GM18505 (cell line): ENCODE data around the gene NEU3.
"Not testable (repeated sequence)": the region's sequence is repeated elsewhere in the genome, so short reads cannot be mapped to it uniquely, and the experiment has no call there.

ENCODE experiments used
- ATAC-seq: cut with Tn5 transposase; IDR thresholded peaks from one replicate; pipeline ENCODE4 v1.9.1; 2021; ENCODE audit not compliant: unreplicated experiment
- POLR2A ChIP-seq: IDR thresholded peaks from 4 replicates; pipeline ENCODE4 v1.6.1; 2011; ENCODE audit warnings: borderline replicate concordance; ENCODE audit not compliant: insufficient read depth, insufficient read length; ENCODE audit errors: extremely low read depth

NEU3 gene

DNA sequence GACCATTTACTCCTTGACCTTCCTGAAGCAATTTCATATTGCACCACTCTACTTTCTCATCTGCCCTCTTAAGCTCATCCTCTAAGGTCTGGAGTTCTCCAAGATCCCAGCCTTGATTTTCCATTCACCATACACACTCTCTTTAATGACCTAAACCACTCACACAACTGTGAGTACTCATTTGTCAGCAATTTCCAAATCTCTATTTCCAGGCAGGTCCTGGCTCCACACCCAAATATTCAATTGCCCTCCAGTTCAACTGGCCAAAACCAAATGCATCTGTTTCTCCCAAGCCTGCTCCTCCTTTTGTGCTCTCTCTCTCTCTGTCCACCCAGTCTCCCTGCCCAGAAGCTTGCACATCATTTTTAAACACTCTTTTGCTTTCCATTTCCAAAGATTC, 39.6 kb downstream of the NEU3 start:
- ATAC-seq, result no peak
- no peak for TF ChIP-seq POLR2A

DNA sequence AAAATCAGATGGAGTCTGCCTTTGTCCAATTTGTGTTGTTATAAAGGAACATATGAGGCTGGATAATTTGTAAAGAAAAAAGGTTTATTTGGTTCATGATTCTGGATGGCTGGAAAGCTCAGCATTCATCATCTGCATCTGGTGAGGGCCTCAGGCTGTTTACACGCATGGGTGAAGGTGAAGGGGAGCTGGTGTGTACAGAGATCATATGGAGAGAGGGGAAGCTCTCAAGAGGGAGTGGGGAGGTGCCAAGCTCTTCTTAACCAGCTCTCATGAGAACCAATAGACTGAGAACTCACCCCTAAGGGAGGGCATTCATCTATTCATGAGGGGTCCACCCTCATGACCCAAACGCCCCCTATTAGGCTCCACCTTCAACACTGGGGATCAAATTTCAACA, 40.0 kb downstream of the NEU3 start:
- ATAC-seq, result no peak
- no peak for TF ChIP-seq POLR2A

DNA sequence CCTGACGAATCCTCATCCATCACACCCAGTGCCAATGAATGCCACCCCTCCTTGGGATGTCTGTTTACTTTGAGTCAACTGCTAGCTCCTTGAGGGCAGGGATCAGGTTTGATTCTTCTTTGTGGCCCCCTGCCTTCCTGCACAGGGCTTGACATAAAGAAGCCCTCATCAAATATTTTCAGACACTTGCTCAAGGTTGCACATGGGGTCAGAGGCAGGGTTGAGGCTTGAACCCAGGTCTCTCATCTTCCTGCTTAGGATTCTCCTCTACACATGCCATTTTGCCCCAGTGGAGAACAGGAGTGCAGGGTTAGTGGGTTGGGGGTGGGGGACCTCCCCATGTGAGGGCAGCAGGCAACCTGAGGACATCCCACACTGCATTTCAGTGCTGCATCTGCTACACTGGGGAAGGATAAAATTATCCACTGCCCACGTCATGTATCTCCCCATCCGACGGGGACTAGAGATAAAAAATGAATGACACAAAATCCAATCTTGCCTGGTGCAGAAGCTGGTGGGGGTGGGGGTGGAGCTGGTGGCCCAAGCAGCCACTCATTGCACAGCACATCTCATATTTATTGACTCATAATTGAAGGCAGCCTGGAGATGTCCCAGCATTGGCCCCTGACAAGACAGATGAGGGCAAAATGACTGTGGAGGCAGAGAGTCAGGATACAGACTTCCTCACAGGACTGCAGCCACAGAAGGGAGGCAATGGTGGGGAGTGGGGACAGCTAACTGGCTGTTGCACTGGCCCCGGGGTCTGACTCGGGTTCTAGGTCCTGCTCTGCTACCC, 41.3 kb downstream of the NEU3 start:
- ATAC-seq, result no peak
- TF ChIP-seq POLR2A, result no peak

DNA sequence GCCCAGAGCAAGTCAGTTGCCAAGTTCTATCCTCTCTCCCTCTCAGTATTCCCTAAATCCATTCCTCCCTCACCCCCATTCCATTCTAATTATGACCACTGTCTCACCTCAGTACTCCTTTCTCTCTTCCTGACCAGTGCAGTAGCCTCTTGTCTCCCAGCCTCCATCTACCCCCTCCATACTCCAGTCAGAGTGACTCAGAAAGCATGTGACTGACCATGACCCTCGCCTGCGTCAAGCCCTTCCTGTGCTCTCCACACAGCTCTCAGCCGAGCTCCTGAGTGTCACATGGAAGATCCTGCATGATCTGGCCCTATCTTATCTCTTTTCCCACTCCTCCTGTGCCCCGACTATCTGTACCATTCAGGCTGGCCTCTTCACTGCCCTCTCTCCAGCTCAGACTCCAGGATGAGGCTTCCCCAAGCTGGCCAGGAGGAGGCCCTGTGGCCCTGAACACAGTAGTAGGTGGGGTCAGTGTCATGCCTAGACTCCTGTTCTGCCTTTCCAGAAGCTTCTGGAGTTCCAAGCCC, 42.6 kb downstream of the NEU3 start:
- ATAC-seq, result no peak
- no peak for TF ChIP-seq POLR2A

DNA sequence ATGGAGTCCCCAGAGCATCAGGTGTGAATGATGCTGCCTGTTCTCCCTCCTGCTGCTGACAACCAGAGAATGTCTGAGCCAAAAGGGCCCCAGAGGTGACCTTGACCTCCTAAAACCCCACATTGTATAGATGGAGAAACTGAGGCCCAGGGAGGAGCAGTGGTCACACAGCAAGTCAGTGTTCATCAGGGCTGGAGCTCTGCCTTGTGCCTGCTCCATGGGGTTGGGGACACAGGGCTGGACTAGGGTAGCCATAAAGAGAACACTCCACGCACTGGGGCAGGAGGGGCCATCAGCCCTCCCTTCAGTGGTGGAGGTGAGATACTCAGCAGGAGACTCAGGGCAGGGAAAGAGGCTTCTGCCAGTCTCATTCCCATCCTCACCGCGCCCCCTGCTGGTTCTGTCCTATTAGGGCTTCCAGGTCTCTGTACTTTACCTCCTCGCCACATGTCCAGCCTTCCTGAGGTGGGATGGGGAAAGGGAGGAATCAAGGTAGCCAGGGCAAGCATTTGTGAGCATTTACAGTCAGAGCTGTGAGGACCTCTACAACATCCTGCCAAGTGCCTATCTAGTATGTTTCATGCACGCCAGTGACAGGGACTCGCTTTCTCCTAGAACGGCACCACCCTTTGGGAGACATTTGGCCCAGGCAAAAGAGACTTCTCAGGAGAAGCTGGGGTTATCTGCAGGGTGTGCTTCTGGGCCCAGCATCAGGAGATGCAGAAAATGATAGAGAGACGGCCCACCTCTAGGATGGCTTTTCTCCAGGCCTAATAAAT, 43.2 kb downstream of the NEU3 start:
- TF ChIP-seq POLR2A, result no peak
- no peak for ATAC-seq

DNA sequence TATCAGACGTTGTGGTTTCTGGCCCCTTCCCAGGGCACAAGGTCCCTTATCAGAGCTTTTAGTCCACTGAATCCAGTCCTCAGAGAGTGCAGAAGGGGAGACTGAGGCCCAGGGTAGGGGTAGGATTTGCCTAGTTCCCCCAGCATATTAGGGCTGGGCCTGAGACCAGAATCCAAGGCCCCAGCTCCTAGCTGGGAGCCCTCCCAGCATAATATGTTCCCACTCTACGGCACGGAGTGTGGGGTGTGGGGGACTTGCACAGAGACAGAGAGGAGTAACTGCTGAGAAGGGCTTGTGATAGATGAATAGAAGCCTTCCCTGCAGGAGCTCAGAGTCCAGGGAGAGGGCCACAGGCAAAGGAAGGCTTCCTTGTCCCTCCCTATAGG, 43.8 kb downstream of the NEU3 start:
- no peak for TF ChIP-seq POLR2A
- ATAC-seq, result no peak

DNA sequence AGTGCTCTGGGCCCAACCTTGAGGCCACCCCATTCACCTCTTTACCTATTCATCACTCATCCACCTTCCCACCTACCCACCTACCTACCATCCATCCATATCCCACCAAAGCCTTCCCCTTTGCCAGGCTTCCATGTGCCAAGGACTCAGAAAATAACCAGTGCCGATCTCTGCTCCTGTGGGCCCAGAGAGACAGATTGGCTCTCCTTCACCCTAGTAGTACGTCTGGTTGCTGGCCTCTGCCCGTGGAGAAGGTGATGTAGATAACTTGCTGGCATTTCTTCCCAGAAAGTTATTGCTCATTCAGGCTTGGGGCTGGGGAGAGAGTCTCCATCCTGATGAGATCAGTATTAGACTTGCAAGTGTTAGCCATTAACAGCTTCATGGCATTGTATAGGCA, 45.2 kb downstream of the NEU3 start:
- no peak for ATAC-seq
- TF ChIP-seq POLR2A, result no peak

DNA sequence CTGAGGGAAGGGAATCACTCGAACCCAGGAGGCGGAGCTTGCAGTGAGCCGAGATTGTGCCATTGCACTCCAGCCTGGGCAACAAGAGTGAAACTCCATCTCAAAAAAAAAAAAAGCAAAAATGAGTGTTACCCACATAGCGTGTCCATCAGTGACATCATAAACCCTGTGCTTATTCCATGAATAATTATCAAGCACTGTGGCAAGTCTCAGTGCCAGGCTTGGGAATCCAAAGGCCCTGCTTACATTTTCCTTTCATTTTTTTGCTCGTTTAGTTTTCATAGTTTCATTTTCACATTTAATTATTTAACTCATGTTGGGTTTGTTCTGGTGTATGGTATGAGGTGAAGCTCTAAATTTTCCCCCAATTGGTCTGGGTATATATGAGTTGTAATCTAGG, 46.5 kb downstream of the NEU3 start:
- TF ChIP-seq POLR2A, result no peak
- ATAC-seq, result no peak

DNA sequence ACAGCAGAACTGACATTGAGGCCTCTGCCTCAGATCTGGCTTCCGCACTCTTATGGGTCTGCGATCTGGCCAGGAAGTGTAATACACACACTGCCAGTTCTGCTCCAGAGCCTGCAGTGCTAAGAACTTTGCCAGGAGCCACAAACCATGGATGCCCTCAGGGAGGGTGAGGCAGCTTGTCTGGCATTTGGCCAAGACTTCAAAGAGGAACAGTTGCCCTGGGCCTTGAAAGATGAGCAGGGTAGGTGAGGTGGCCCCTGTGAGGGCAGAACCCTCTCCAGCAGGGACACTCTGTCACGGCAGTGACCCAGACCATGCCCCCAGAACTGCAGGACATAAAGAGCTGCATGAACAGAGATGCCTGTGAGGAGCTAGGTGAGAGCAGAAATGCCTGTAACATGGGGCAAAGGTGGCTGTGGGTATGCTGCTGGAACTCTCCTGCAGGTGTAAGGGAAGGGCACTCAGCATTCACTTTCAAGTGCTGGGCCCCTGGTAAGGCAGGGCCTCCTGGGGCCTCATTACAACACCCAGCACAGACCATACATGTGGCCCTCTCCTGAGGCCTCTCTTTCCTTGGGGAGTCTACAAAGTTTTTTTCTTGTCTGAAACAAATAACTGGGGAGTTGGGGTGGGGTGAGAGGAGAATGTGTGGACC, 47.3 kb downstream of the NEU3 start:
- no peak for TF ChIP-seq POLR2A
- ATAC-seq, result no peak

DNA sequence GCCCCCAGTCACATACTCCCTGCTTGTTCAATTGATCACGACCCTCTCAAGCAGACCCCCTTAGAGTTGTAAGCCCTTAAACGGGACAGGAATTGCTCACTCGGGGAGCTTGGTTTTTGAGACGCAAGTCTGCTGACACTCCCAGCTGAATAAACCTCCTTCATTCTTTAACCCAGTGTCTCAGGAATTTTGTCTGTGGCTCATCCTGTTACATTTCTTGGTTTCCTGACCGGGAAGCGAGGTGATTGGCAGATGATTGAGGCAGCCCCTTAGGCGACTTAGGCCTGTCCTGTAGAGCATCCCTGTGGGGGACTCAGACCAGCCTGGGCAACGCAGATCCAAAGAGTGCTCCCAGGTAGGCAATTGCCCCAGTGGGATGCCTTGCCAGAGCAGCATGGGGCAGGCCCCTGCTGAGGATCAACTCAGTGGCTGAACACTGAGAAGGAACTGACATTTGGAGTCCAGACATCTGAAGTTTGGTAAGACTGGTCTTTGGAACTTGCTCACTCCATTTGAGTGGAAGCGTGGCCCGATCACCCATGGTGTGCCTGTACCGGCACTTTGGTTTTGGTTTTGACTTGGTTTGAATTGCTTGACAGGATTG, 51.5 kb downstream of the NEU3 start:
- no peak for ATAC-seq
- TF ChIP-seq POLR2A, result no peak

DNA sequence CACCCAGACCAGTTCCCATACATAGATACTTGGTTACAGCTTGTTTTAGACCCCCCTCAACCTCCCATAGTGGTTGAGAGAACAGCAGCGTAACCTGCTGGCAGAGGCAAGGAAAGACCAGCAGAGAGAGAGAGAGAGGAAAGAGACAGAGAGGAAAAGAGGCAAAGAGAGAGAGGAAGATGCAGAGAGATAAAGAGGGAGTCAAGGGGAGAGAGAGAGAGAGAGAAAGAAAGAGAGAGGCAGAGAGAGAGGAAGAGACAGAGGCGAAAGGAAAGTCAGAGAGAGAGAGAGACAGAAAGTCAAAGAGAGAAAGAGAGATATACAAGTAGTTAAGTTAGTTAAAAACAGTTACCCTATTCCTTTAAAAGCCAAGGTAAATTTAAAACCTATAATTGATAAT, 52.5 kb downstream of the NEU3 start:
- TF ChIP-seq POLR2A, result no peak

DNA sequence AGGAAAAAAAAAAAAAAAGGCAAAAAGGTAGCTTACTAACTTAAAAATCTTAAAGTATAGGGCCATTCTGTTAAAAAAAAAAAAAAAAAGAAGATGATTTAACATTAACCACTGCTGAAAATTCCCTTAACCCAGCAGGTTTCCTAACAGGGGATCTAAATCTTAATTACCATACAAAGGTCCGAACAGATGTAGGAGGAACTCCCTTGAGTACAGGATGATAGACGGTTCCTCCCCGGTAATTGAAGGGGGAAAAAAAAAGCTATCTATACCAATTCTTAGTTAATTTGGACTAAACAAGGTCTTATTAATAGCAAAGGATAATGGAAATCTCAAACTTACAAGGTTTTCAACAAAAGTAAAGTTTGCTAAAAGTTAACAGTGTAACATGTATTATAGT, 53.1 kb downstream of the NEU3 start:
- not testable (repeated sequence) for ATAC-seq

More for the DNA sequence above, 52.5 kb downstream of the NEU3 start:
- ATAC-seq, result no peak

DNA sequence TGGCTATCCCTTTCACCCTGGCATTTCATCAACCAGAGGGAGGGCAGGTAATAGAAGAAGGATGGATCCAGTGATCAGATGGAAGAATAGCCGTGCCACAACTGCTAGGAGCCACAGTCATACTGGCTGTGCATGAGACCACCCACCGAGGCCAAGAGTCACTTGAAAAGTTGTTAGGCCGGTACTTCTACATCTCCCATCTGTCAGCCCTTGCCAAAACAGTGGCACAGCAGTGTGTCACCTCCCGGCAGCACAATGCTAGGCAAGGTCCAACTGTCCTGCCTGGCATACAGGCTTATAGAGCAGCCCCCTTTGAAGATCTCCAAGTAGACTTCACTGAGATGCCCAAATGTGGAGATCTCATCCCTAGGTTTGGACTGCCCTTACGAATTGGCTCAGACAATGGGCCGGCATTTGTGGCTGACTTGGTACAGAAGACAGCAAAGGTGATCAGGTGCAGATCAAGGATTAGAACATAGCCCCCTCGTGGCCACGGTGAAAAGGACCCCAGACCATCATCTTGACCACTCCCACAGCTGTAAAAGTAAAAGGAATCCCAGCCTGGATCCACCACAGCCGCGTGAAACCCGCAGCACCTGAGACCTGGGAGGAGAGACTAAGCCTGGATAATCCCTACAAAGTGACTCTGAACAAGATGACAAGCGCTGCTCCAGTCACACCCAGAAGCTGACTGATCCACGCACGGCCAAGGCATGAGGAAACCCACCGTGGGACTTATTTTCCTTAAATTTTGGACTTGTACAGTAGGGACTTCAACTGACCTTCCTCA, 55.8 kb downstream of the NEU3 start:
- ATAC-seq, result not testable (repeated sequence)

DNA sequence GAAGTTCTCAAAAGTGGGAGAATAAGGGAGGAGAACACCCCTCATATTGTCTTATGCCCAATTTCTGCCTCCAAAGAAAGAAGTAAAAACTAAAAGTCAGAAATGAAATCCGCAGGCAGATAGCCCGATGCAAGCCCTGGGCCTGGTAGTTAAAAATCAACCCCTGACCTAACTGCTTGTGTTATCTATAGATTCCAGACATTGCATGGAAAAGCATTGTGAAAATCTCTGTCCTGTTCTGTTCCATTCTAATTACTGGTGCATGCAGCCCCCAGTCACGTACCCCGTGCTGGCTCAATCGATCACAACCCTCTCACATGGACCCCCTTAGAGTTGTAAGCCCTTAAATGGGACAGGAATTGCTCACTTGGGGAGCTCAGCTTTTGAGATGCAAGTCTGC, 57.9 kb downstream of the NEU3 start:
- not testable (repeated sequence) for ATAC-seq
